AG09309 (cell line): Measurements from ENCODE around the gene CELA1.

Experiments
- DNase-seq: peaks from one replicate; pipeline ENCODE4 v3.0.0-alpha.2; 2010; ENCODE audit warnings: low read depth
- H3K4me3 ChIP-seq: 2 replicates; pipeline ENCODE4 v1.5.1; 2011; ENCODE audit warnings: mild to moderate bottlenecking, low read depth, low read length, moderate library complexity; ENCODE audit not compliant: control insufficient read depth
- TF ChIP-seq, protein P1 (sequence below): IDR thresholded peaks from 2 replicates; pipeline ENCODE4 v1.5.1; 2011; ENCODE audit warnings: mild to moderate bottlenecking, low read depth, low read length, inconsistent platforms; ENCODE audit not compliant: insufficient read depth, control insufficient read depth; ENCODE audit errors: missing control alignments

The CELA1 gene

GRCh38 chr12:51382173-51382572, 35.7 kb upstream of the CELA1 start:
- TF ChIP-seq, protein P1, sequence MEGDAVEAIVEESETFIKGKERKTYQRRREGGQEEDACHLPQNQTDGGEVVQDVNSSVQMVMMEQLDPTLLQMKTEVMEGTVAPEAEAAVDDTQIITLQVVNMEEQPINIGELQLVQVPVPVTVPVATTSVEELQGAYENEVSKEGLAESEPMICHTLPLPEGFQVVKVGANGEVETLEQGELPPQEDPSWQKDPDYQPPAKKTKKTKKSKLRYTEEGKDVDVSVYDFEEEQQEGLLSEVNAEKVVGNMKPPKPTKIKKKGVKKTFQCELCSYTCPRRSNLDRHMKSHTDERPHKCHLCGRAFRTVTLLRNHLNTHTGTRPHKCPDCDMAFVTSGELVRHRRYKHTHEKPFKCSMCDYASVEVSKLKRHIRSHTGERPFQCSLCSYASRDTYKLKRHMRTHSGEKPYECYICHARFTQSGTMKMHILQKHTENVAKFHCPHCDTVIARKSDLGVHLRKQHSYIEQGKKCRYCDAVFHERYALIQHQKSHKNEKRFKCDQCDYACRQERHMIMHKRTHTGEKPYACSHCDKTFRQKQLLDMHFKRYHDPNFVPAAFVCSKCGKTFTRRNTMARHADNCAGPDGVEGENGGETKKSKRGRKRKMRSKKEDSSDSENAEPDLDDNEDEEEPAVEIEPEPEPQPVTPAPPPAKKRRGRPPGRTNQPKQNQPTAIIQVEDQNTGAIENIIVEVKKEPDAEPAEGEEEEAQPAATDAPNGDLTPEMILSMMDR = no peak
- DNase-seq = no peak

GRCh38 chr12:51381226-51382079, 35.0 kb upstream of the CELA1 start:
- DNase-seq = no peak
- TF ChIP-seq, protein P1 = no peak
- no peak overlapping the region for H3K4me3 ChIP-seq

More at GRCh38 chr12:51382173-51382572, 35.7 kb upstream of the CELA1 start:
- H3K4me3 ChIP-seq = no peak overlapping the region

DNA sequence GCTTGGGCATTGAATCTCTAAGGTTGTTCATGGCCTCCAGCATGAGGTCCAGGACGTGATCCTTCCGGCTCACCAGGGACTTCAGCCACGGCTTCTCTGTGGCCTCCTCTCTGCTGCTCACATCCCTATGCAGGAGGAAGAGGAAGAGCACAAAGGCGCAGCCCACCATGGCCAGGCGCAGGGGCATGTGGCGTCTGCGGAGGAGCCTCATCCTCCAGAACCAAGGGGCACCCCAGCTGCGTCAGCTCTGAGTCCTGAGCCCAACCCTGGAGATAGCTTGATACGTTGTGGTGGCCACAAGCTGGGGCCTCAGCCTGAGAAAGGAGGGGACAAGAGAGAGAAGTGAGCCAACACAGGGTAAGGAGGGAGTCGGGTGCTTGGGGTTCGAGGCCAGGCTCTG, 33.1 kb upstream of the CELA1 start:
- no peak for DNase-seq
- TF ChIP-seq, protein P1 = no peak
- H3K4me3 ChIP-seq = no peak overlapping the region

GRCh38 chr12:51378749-51379148, 32.3 kb upstream of the CELA1 start:
- H3K4me3 ChIP-seq = no peak overlapping the region
- no peak for DNase-seq
- TF ChIP-seq, protein P1 = no peak

- DNase-seq = no peak
- TF ChIP-seq, protein P1 = no peak
- H3K4me3 ChIP-seq = no peak overlapping the region
Measured at GRCh38 chr12:51377099-51377984, 30.9 kb upstream of the CELA1 start.

- no peak overlapping the region for H3K4me3 ChIP-seq
- DNase-seq = no peak
- TF ChIP-seq, protein P1 = no peak
Measured at GRCh38 chr12:51374856-51375255, 28.4 kb upstream of the CELA1 start.
